B cell (primary cell): ENCODE measurements around the gene FBXO34.

Experiments
- CTCF ChIP-seq: fragments of 200-600 bp; IDR thresholded peaks from one replicate; pipeline ENCODE4 v1.8.0; 2022; ENCODE audit warnings: antibody characterized with exemption, mild to moderate bottlenecking
- EZH2 ChIP-seq: IDR thresholded peaks from 2 replicates; pipeline ENCODE4 v1.6.1; 2012; ENCODE audit warnings: borderline replicate concordance, low read depth, mild to moderate bottlenecking, moderate library complexity, low read length; ENCODE audit not compliant: insufficient read depth, poor library complexity, severe bottlenecking

- TF ChIP-seq CTCF (no peak), EZH2 (no peak)
Measured at GRCh38 chr14:55285048-55285652, 13.9 kb downstream of the FBXO34 start.
